IPS DF 6.9 (cell line): Measurements from ENCODE around the gene PPIP5K1.

ENCODE experiments used
- DNase-seq: peaks from one replicate; pipeline ENCODE4 v3.0.0-alpha.2; 2013; ENCODE audit warnings: low read depth, low spot score
- H3K27ac ChIP-seq: one replicate; pipeline ENCODE4 v1.5.1; 2013; ENCODE audit warnings: low read length, control low read depth
- H3K27me3 ChIP-seq: 2 replicates; pipeline ENCODE4 v1.6.1; 2013; ENCODE audit warnings: mild to moderate bottlenecking, low read length; ENCODE audit not compliant: control insufficient read depth, insufficient read depth
- H3K36me3 ChIP-seq: 2 replicates; pipeline ENCODE4 v1.6.1; 2013; ENCODE audit warnings: low read length; ENCODE audit not compliant: control insufficient read depth, insufficient read depth
- H3K4me1 ChIP-seq: 2 replicates; pipeline ENCODE4 v1.6.1; 2013; ENCODE audit warnings: low read length; ENCODE audit not compliant: control insufficient read depth, insufficient read depth
- H3K4me3 ChIP-seq: 2 replicates; pipeline ENCODE4 v1.5.1; 2013; ENCODE audit warnings: mild to moderate bottlenecking, low read length
- H3K9me3 ChIP-seq: 2 replicates; pipeline ENCODE4 v1.6.1; 2013; ENCODE audit warnings: low read length, inconsistent platforms; ENCODE audit not compliant: control insufficient read depth, insufficient read depth
- WGBS: extraction: QIAGEN DNeasy Blood & Tissue Kit; methylation state at CpG from one replicate; pipeline ENCODE4 v1.1.7; 2013; ENCODE audit warnings: mixed read lengths, missing lambda C conversion rate; ENCODE audit not compliant: insufficient read length, insufficient coverage; 5-methylcytosine and 5-hydroxymethylcytosine counted together

Gene PPIP5K1

GRCh38 chr15:43509660-43510199, 80.3 kb downstream of the PPIP5K1 start:
- no CpG with 5 or more reads among the region's 8 CpGs for WGBS
- no peak overlapping the region for H3K27ac ChIP-seq
- peaks cover 5% of the 10 kb centered on the region; the same call in 1 of the 2 replicates for H3K4me1 ChIP-seq
- H3K36me3 ChIP-seq, result no peaks in the 10 kb centered on the region
- no peaks in the 10 kb centered on the region for H3K9me3 ChIP-seq
- DNase-seq, result no peak
- peak overlapping the region; percentile 38; the same call in 1 of the 2 replicates for H3K4me3 ChIP-seq
- H3K27me3 ChIP-seq, result peaks cover 5% of the 10 kb centered on the region; the same call in 1 of the 2 replicates

- Histone ChIP-seq H3K4me1 (peaks cover 3% of the 10 kb centered on the region; the same call in 1 of the 2 replicates), H3K27me3 (peaks cover 5% of the 10 kb centered on the region; the same call in 1 of the 2 replicates), H3K27ac (no peak overlapping the region), H3K9me3 (no peaks in the 10 kb centered on the region), H3K4me3 (no peak overlapping the region), H3K36me3 (no peaks in the 10 kb centered on the region)
- WGBS, result no CpG with 5 or more reads among the region's 9 CpGs
- no peak for DNase-seq
Observed at GRCh38 chr15:43508991-43509659, 80.9 kb downstream of the PPIP5K1 start.

GRCh38 chr15:43508421-43508820, 81.6 kb downstream of the PPIP5K1 start:
- H3K27me3 ChIP-seq, result peaks cover 5% of the 10 kb centered on the region; the same call in 1 of the 2 replicates
- WGBS, result no CpG with 5 or more reads among the region's 1 CpG
- H3K36me3 ChIP-seq, result no peaks in the 10 kb centered on the region
- H3K4me1 ChIP-seq, result peaks cover 3% of the 10 kb centered on the region; the same call in 1 of the 2 replicates
- no peak overlapping the region for H3K4me3 ChIP-seq
- DNase-seq, result no peak
- H3K9me3 ChIP-seq, result no peaks in the 10 kb centered on the region
- H3K27ac ChIP-seq, result no peak overlapping the region

- Histone ChIP-seq H3K27me3 (no peaks in the 10 kb centered on the region), H3K27ac (no peak overlapping the region), H3K4me3 (no peak overlapping the region), H3K36me3 (no peaks in the 10 kb centered on the region), H3K4me1 (no peaks in the 10 kb centered on the region; the same call in 1 of the 2 replicates), H3K9me3 (no peaks in the 10 kb centered on the region)
- WGBS, result no CpG with 5 or more reads among the region's 1 CpG
- DNase-seq, result no peak
Observed at GRCh38 chr15:43505738-43506137, 84.3 kb downstream of the PPIP5K1 start.

- H3K4me1 ChIP-seq, result no peaks in the 10 kb centered on the region
- H3K4me3 ChIP-seq, result no peak overlapping the region
- no CpG with 5 or more reads among the region's 1 CpG for WGBS
- no peaks in the 10 kb centered on the region for H3K36me3 ChIP-seq
- H3K27ac ChIP-seq, result no peak overlapping the region
- H3K9me3 ChIP-seq, result no peaks in the 10 kb centered on the region
- H3K27me3 ChIP-seq, result no peaks in the 10 kb centered on the region
- no peak for DNase-seq
Observed at GRCh38 chr15:43499635-43500034, 90.4 kb downstream of the PPIP5K1 start.

- H3K27ac ChIP-seq, result no peak overlapping the region
- no peaks in the 10 kb centered on the region for H3K4me1 ChIP-seq
- H3K27me3 ChIP-seq, result no peaks in the 10 kb centered on the region
- no peak overlapping the region for H3K4me3 ChIP-seq
- no peaks in the 10 kb centered on the region for H3K9me3 ChIP-seq
- no peaks in the 10 kb centered on the region for H3K36me3 ChIP-seq
- no CpG with 5 or more reads among the region's 3 CpGs for WGBS
- DNase-seq, result no peak
Observed at GRCh38 chr15:43498990-43499389, 91.0 kb downstream of the PPIP5K1 start.

GRCh38 chr15:43493703-43494472, 96.1 kb downstream of the PPIP5K1 start:
- Histone ChIP-seq H3K27me3 (no peaks in the 10 kb centered on the region), H3K4me3 (no peak overlapping the region), H3K36me3 (no peaks in the 10 kb centered on the region; the same call in 1 of the 2 replicates), H3K4me1 (peaks cover 4% of the 10 kb centered on the region), H3K9me3 (no peaks in the 10 kb centered on the region), H3K27ac (no peak overlapping the region)
- no CpG with 5 or more reads among the region's 7 CpGs for WGBS
- DNase-seq, result no peak

GRCh38 chr15:43492673-43493601, 97.1 kb downstream of the PPIP5K1 start, which contains the start of gene TP53BP1:
Gene TP53BP1 (minus strand): TSS chr15:43493156. CDS start chr15:43493043, 113 bp downstream.
- no peaks in the 10 kb centered on the region for H3K9me3 ChIP-seq
- H3K27ac ChIP-seq, result no peak within 1 kb of the TSS
- H3K27me3 ChIP-seq, result no peaks in the 10 kb centered on the region
- WGBS, result no CpG with 5 or more reads among the region's 54 CpGs
- H3K4me1 ChIP-seq, result peaks cover 4% of the 10 kb centered on the region
- H3K36me3 ChIP-seq, result peaks cover 3% of the 10 kb centered on the region; the same call in 1 of the 2 replicates
- DNase-seq, result peak; percentile 85
- peak within 1 kb of the TSS; percentile 92; the same call in 1 of the 2 replicates for H3K4me3 ChIP-seq

- peak overlapping the region; percentile 92; the same call in 1 of the 2 replicates for H3K4me3 ChIP-seq
- H3K27me3 ChIP-seq, result no peaks in the 10 kb centered on the region
- no peaks in the 10 kb centered on the region for H3K9me3 ChIP-seq
- no peak overlapping the region for H3K27ac ChIP-seq
- H3K4me1 ChIP-seq, result peaks cover 4% of the 10 kb centered on the region
- DNase-seq, result no peak
- peaks cover 3% of the 10 kb centered on the region; the same call in 1 of the 2 replicates for H3K36me3 ChIP-seq
- WGBS, result no CpG with 5 or more reads among the region's 7 CpGs
Observed at GRCh38 chr15:43492266-43492665, 97.7 kb downstream of the PPIP5K1 start.
